AG10803 (cell line): ENCODE data around the gene FATE1.

ENCODE experiments used
- DNase-seq: peaks from one replicate; pipeline ENCODE4 v3.0.0; 2010; ENCODE audit warnings: low read depth
- H3K4me3 ChIP-seq: 2 replicates; pipeline ENCODE4 v1.5.1; 2011; ENCODE audit warnings: mild to moderate bottlenecking, low read length, control low read depth
- TF ChIP-seq, protein P1 (sequence below): conservative IDR thresholded peaks from 2 replicates; pipeline ENCODE4 v1.5.1; 2011; ENCODE audit warnings: mild to moderate bottlenecking, low read length, control low read depth, inconsistent platforms

FATE1 gene

GRCh38 chrX:151729056-151729725 lies 13.4 kb downstream of the FATE1 start:
- DNase-seq = no peak
- TF ChIP-seq, protein P1, sequence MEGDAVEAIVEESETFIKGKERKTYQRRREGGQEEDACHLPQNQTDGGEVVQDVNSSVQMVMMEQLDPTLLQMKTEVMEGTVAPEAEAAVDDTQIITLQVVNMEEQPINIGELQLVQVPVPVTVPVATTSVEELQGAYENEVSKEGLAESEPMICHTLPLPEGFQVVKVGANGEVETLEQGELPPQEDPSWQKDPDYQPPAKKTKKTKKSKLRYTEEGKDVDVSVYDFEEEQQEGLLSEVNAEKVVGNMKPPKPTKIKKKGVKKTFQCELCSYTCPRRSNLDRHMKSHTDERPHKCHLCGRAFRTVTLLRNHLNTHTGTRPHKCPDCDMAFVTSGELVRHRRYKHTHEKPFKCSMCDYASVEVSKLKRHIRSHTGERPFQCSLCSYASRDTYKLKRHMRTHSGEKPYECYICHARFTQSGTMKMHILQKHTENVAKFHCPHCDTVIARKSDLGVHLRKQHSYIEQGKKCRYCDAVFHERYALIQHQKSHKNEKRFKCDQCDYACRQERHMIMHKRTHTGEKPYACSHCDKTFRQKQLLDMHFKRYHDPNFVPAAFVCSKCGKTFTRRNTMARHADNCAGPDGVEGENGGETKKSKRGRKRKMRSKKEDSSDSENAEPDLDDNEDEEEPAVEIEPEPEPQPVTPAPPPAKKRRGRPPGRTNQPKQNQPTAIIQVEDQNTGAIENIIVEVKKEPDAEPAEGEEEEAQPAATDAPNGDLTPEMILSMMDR = no peak
- H3K4me3 ChIP-seq = no peak overlapping the region

DNA sequence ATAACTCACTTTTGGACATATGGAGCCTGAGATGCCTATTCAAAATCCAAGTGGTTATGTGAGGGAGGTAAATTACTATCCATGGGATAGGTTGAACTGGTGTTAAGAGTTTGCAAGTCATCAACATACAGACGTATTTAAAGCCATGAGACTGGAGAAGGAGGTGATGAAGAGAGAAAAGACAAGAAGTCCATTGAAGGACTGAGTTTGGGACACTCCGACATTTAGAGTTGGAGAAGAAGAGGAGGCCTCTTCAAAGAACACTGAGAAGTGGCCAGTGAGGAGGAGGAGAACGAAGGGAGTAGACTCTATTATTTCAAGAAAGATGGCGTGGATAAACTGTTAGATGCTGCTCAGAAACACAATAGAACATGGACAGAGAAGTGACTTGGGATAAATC lies 18.6 kb downstream of the FATE1 start, which contains the start of gene CNGA2:
TSS of gene CNGA2 (plus strand) at position 301 of the 400 bp plus-strand sequence. CDS start 3,738 bp downstream, outside the sequence.
- no peak within 1 kb of the TSS for H3K4me3 ChIP-seq
- TF ChIP-seq, protein P1 = no peak
- DNase-seq = no peak

DNA sequence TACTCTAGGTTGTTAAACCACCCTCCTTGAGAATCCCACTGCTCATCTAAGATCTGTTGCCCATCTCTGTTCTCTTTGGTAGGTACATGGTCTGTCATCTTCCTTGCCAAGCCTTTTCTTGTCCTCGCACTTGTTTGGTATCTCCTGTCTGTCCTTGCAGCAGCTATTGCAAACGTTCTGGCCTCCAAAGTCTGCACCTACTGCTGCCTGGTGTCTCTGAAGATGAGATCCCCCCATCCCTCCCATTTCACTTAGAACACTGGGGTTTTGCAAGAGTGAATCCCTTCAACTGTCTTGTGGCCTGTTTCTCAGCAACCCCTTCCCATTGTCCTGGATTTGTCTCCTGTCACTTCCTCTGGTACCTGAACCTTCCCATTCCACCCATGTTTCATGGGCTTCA lies 19.4 kb downstream of the FATE1 start:
- no peak for DNase-seq
- TF ChIP-seq, protein P1 = no peak
- H3K4me3 ChIP-seq = no peak overlapping the region

GRCh38 chrX:151736685-151737084 lies 20.9 kb downstream of the FATE1 start:
- no peak overlapping the region for H3K4me3 ChIP-seq
- TF ChIP-seq, protein P1 = no peak
- DNase-seq = no peak

- TF ChIP-seq, protein P1 = no peak
- DNase-seq = no peak
These were observed 21.7 kb downstream of the FATE1 start for GRCh38 chrX:151737494-151737893.

GRCh38 chrX:151738751-151739150 lies 22.9 kb downstream of the FATE1 start:
- TF ChIP-seq, protein P1 = no peak
- H3K4me3 ChIP-seq = no peak overlapping the region
- DNase-seq = no peak

More at GRCh38 chrX:151737494-151737893, 21.7 kb downstream of the FATE1 start:
- no peak overlapping the region for H3K4me3 ChIP-seq

DNA sequence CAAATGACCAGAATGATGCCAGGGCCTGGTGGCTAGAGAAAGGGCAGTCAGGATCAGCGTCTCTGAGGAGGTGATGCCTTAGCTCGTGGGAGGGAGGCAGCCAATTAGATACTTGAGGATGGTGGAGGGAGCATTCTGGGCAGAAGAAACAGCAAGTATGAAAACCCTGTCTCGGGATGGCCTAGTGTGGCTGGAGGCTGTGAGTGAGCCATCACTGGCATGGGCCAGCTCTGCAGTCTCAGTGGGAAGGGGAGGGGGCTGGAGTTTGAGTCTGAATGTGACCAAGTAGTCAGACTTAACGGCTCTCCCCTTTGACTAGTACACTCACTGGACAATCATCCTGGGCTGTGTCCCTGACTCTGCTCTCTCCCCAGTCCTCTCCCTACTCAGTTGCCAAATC lies 25.8 kb downstream of the FATE1 start:
- DNase-seq = no peak
- no peak overlapping the region for H3K4me3 ChIP-seq
- TF ChIP-seq, protein P1 = no peak
